Muscle of arm (tissue), 12 donors: ENCODE results near the gene MRPL39. TPM values are rescaled to one million over a fixed set of nuclear protein-coding genes. Genes with fewer than 3 reads are reported as not detected.
A peak's percentile ranks its signal among the peaks of the same experiment; 100 is the strongest.

Experiments
- DNase-seq: peaks from one replicate; pipeline ENCODE4 v3.0.0-alpha.2; 2013
- polyA plus RNA-seq, 12 donors: library from polyadenylated mRNA; unstranded; fragments of 120-200 nt; gene quantifications; one replicate each; pipeline ENCODE4 v1.2.1, GENCODE V29; 2013; ENCODE audit not compliant: insufficient read length in 12 of 12

MRPL39 gene
- polyA plus RNA-seq, 12 donors: 24.6 to 37.5 (median 33.2) TPM; not detected in 1

- DNase-seq: no peak
Observed at GRCh38 chr21:25625036-25625435, 17.8 kb upstream of the MRPL39 start.

- no peak for DNase-seq
Observed at GRCh38 chr21:25624511-25624910, 17.2 kb upstream of the MRPL39 start.

GRCh38 chr21:25619198-25619597 is 11.9 kb upstream of the MRPL39 start:
- DNase-seq: no peak

- peak; percentile 9 for DNase-seq
Observed at GRCh38 chr21:25615880-25616279, 8.6 kb upstream of the MRPL39 start.

GRCh38 chr21:25614441-25614840 is 7.2 kb upstream of the MRPL39 start:
- DNase-seq: no peak

- peak; percentile 87 for DNase-seq
Observed at GRCh38 chr21:25608044-25608737, 910 bp upstream of the MRPL39 start.

GRCh38 chr21:25589887-25590286 is 17.4 kb downstream of the MRPL39 start:
- DNase-seq: no peak

GRCh38 chr21:25586791-25587190 is 20.5 kb downstream of the MRPL39 start:
- no peak for DNase-seq

GRCh38 chr21:25586326-25586725 is 21.0 kb downstream of the MRPL39 start:
- no peak for DNase-seq

GRCh38 chr21:25584833-25585676 is 22.2 kb downstream of the MRPL39 start:
- no peak for DNase-seq

GRCh38 chr21:25583370-25584130 is 23.7 kb downstream of the MRPL39 start:
- DNase-seq: no peak

- no peak for DNase-seq
Observed at GRCh38 chr21:25582888-25583287, 24.4 kb downstream of the MRPL39 start.

GRCh38 chr21:25582164-25582790 is 25.0 kb downstream of the MRPL39 start:
- no peak for DNase-seq

GRCh38 chr21:25581582-25581981 is 25.7 kb downstream of the MRPL39 start:
- no peak for DNase-seq

- DNase-seq: no peak
Observed at GRCh38 chr21:25580912-25581260, 26.4 kb downstream of the MRPL39 start.

GRCh38 chr21:25579226-25580013 is 27.9 kb downstream of the MRPL39 start:
- no peak for DNase-seq

GRCh38 chr21:25578056-25578961 is 29.0 kb downstream of the MRPL39 start:
- no peak for DNase-seq

GRCh38 chr21:25577424-25578055 is 29.7 kb downstream of the MRPL39 start:
- DNase-seq: no peak

- DNase-seq: no peak
Observed at GRCh38 chr21:25573409-25574206, 33.7 kb downstream of the MRPL39 start.
